ENCODE results near the gene WT1.
"Not testable (repeated sequence)": the region's sequence is repeated elsewhere in the genome, so short reads cannot be mapped to it uniquely, and the experiment has no call there.

The WT1 gene

DNA sequence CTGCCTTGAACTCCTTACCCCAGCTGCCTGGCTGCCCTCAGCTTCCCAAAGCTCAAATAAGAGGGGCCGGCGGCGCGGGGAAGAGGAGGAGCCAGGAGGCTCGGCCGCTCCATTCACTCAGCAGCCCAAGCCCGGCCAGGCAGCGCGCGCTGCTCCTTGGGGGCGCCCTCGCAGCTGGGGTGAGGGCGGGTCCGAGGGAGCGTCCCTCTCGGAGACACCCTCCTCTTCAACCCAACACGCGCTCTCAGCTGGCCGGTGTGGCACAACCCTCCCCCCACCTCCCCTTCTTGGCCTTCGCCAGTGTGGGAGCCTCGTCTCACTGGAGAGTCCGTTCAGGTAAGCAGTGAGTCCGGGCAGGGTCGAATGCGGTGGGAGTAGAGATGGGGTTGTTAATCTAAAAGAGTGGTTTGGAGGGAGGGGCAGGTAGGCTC lies at the start of gene WT1:
Gene WT1, minus strand, starts transcription at position 29 of the 431 bp plus-strand sequence.
- Mint-ChIP-seq H3K4me3 (peak within 1 kb of the TSS; percentile 21), H3K36me3 (ENCODE audit: low read depth) (peaks cover 3% of the 10 kb centered on the region), H3K4me1 (ENCODE audit: low read depth) (peaks cover 16% of the 10 kb centered on the region), H3K9me3 (no peaks in the 10 kb centered on the region), H3K27ac (peak within 1 kb of the TSS; percentile 63), H3K27me3 (ENCODE audit: low read depth) (peaks cover 82% of the 10 kb centered on the region)

DNA sequence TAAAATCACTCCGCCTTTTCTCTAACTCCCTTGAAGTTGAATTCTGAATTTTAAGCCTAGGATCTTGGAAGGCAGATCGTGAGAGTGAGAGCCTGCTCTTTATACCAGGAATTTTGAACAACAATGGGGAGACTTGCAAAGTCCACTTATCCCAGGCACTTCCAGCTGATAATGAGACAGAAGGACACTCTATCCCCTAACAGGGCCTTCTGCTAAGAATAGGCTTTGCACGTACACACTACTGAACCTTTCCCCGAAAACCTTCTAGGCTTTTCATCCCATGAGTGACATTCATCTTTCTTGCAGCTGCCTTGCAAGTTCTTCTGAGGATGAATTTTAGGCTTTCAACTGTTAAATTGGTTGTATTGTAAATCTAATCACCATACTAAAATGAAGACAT lies 44.0 kb upstream of the WT1 start:
- no peak overlapping the region for H3K27ac Mint-ChIP-seq
- H3K27me3 Mint-ChIP-seq (ENCODE audit: low read depth): no peaks in the 10 kb centered on the region
- no peak overlapping the region for H3K4me3 Mint-ChIP-seq
- H3K4me1 Mint-ChIP-seq (ENCODE audit: low read depth): no peaks in the 10 kb centered on the region
- no peaks in the 10 kb centered on the region for H3K36me3 Mint-ChIP-seq (ENCODE audit: low read depth)
- no peaks in the 10 kb centered on the region for H3K9me3 Mint-ChIP-seq

DNA sequence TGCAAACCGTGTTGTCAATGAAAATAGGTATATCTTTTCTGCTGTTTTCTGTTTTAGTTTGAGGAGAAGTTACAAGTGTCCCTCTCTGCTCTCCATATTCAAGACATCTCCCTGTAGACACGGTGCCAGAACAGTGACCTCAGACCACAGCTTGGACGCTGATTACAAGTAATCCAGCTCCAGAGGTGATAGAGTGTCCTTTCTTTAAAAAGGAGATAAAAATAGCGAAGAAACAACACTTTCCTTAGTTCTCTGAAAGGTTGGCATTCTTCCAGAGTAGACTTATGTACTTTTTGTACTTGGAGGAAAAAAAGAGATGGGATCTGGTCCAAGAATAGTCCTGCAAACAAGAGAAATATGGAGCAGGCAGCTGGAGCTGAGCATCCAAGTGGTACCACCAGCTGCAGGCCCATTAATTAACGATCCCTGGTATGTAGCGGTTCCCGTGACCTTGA lies 43.0 kb upstream of the WT1 start:
- H3K27me3 Mint-ChIP-seq (ENCODE audit: low read depth): no peaks in the 10 kb centered on the region
- no peak overlapping the region for H3K27ac Mint-ChIP-seq
- no peaks in the 10 kb centered on the region for H3K9me3 Mint-ChIP-seq
- H3K4me3 Mint-ChIP-seq: no peak overlapping the region
- H3K4me1 Mint-ChIP-seq (ENCODE audit: low read depth): no peaks in the 10 kb centered on the region
- H3K36me3 Mint-ChIP-seq (ENCODE audit: low read depth): no peaks in the 10 kb centered on the region

DNA sequence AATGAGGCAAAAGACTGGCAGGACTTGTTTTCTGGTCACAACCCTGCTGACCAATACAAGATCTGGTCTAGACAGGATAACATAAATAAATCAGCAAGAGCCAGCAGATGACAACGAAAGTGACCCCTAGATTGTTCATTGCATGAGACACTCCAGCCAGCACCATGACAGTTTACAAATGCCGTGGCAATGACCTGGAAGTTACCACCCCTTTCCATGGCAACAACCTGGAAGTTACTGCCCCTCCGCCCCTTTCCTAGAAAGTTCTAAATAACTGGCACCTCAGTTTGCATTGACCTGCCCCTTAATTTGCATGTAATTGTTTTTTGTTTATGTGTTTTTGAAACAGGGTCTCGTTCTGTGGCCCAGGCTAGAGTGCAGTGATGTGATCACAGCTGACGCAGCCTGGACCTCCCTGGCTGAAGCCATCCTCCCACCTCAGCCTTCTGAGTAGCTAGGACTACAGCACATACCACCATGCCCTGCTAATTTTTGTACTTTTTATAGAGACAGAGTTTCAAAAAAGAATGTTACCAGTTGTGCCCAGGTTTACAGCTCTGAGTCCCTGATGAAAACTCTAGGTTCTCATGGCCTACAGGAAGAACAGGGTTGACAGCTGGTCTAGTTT lies 38.1 kb upstream of the WT1 start:
- H3K9me3 Mint-ChIP-seq: no peaks in the 10 kb centered on the region
- no peaks in the 10 kb centered on the region for H3K4me1 Mint-ChIP-seq (ENCODE audit: low read depth)
- H3K27ac Mint-ChIP-seq: no peak overlapping the region
- H3K36me3 Mint-ChIP-seq (ENCODE audit: low read depth): no peaks in the 10 kb centered on the region
- H3K27me3 Mint-ChIP-seq (ENCODE audit: low read depth): peaks cover 3% of the 10 kb centered on the region
- no peak overlapping the region for H3K4me3 Mint-ChIP-seq

DNA sequence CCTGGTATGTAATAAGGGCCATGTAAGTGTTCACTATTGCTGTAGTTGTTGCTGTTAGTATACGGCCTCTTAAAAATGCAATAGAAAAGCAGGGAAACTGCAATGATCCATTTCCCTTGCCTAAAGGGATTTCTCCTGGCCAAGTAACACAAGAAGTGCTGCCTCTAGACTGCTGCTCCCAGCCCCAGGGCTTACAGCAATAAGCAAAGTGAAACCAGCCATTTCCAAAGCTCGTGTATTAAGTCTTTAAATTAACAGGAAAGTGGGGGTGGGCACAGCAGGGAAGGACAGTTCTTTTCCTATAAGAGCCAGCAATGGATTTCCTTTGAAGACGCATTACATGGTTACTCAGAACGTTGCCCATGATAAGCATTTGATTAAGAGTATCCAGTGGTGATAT lies 36.9 kb upstream of the WT1 start:
- Mint-ChIP-seq H3K27ac (no peak overlapping the region), H3K27me3 (ENCODE audit: low read depth) (peaks cover 3% of the 10 kb centered on the region)

DNA sequence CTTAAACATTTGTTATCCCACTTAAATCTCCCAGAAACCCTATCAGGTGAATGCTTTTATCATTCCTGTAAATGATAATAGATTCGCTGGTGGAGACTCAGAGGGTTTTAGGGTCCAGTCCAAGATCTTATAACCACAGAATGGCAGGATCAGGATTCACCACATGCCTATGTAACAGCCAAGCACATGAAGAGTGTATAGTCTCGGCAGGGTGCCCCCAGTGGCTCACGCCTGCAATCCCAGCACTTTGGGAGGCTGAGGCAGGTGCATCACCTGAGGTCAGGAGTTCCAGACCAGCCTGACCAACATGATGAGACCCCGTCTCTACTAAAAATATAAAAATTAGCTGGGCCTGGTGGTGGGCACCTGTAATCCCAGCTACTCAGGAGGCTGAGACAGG lies 36.2 kb upstream of the WT1 start:
- H3K4me1 Mint-ChIP-seq (ENCODE audit: low read depth); H3K36me3 Mint-ChIP-seq (ENCODE audit: low read depth); H3K27ac Mint-ChIP-seq; H3K4me3 Mint-ChIP-seq; H3K9me3 Mint-ChIP-seq; H3K27me3 Mint-ChIP-seq (ENCODE audit: low read depth): not testable (repeated sequence)

More for the DNA sequence above, 36.9 kb upstream of the WT1 start:
- Mint-ChIP-seq H3K36me3 (ENCODE audit: low read depth) (no peaks in the 10 kb centered on the region), H3K4me1 (ENCODE audit: low read depth) (no peaks in the 10 kb centered on the region), H3K9me3 (no peaks in the 10 kb centered on the region), H3K4me3 (no peak overlapping the region)

DNA sequence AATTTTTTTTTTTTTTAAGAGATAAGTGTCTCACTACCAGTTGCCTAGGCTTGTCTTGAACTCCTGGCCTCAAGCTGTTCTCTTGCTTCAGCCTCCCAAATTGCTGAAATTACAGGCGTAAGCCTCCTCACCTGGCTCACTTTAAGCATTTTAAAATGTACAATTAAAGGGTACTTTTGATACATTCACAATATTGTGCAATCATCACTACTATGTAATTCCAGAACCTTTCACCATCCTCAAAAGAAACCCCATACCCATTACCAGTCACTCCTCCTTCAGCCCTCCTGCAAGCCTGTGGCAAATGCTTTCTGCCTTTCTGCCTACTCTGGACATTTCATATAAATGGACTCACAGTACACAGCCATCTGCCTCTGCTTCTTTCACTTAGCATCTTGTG lies 34.5 kb upstream of the WT1 start:
- H3K27me3 Mint-ChIP-seq (ENCODE audit: low read depth): peaks cover 3% of the 10 kb centered on the region
- no peak overlapping the region for H3K27ac Mint-ChIP-seq
- H3K36me3 Mint-ChIP-seq (ENCODE audit: low read depth): no peaks in the 10 kb centered on the region
- no peaks in the 10 kb centered on the region for H3K4me1 Mint-ChIP-seq (ENCODE audit: low read depth)
- H3K9me3 Mint-ChIP-seq: no peaks in the 10 kb centered on the region
- no peak overlapping the region for H3K4me3 Mint-ChIP-seq

DNA sequence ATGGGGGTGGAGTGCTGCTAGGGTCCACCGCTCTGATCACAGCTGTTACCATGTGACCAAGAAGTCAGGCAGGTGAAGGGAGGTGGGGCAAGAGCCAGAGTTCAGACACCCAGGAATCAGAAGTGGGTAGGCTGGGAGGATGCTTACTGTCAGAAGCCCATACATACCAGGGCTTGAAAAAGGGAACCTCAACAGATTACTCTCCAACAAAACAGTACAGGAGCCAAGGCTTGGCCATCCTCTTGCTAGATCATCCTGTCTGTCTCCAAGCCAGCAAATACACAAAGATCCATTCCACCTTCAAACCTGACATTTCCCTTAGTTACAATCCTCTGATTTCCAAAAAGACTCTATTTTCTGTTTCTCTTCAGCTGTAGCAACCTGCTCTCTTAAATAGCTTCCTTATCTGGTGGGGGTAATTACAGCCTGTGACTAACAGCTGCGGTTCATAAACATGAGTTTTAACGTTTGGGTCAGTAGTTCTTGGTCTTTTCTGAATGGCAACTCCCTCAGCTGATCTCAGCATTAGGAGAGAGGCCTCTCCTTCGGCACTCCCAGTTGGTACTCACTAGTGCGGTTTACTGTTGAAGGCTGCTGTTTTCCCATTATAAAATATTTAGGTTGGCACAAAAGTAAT lies 31.1 kb upstream of the WT1 start:
- Mint-ChIP-seq H3K27ac (no peak overlapping the region), H3K36me3 (ENCODE audit: low read depth) (no peaks in the 10 kb centered on the region), H3K4me1 (ENCODE audit: low read depth) (no peaks in the 10 kb centered on the region), H3K9me3 (no peaks in the 10 kb centered on the region), H3K4me3 (no peak overlapping the region), H3K27me3 (ENCODE audit: low read depth) (peaks cover 3% of the 10 kb centered on the region)

DNA sequence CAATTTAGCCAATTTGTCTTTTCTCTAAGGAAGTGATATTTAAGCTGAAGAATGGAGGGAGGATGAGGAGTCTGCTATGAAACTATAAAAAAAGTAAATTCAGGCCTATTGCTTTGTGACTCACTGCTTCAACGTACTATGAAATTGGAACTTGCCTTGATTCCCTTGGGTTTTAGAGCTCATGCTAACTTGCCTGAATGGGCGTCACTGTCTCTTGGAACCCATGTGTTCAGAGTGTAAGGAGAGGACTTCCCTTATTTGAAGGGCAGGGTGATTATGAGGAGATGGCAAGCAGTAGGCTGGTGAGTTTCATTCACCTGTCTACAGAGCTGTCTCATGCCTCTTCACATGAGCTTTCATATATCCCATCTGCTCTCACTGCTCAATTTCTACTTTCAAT lies 28.7 kb upstream of the WT1 start:
- no peaks in the 10 kb centered on the region for H3K9me3 Mint-ChIP-seq
- no peak overlapping the region for H3K27ac Mint-ChIP-seq
- no peaks in the 10 kb centered on the region for H3K27me3 Mint-ChIP-seq (ENCODE audit: low read depth)
- H3K36me3 Mint-ChIP-seq (ENCODE audit: low read depth): no peaks in the 10 kb centered on the region
- no peak overlapping the region for H3K4me3 Mint-ChIP-seq
- H3K4me1 Mint-ChIP-seq (ENCODE audit: low read depth): no peaks in the 10 kb centered on the region

DNA sequence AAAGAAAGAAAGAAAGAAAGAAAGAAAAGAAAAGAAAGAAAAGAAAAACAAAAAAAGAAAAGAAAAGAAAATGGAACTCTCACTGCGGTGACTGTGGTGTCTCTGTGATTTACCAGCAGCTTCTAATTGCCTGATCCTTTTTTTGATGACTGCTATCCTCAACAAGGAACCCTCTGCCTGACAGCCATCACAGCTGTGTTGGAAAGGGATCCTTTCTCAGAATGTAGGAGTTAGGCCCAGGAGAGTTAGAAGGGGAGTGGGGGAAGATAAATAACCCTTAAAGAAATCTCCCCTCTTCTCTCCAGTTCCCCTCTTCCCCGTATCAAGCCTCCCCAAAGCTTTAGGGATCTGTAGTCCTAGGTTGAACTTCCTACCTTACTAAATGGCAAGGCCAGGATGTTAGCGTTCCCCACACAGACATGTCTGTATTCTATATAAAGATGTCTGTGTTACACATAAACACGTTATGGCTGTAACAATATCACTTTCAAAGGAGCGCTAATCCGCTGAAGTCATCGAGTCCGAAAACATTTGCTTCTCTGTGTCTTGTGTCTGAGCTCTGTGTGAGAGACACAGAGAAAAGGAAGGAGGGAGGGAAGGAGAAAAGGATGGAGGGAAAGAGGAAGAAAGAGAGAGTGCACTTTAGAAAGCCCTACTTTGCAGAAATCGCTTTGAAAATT lies 26.8 kb upstream of the WT1 start:
- Mint-ChIP-seq H3K9me3 (no peaks in the 10 kb centered on the region), H3K27me3 (ENCODE audit: low read depth) (no peaks in the 10 kb centered on the region), H3K4me3 (no peak overlapping the region), H3K36me3 (ENCODE audit: low read depth) (no peaks in the 10 kb centered on the region), H3K4me1 (ENCODE audit: low read depth) (no peaks in the 10 kb centered on the region), H3K27ac (no peak overlapping the region)

DNA sequence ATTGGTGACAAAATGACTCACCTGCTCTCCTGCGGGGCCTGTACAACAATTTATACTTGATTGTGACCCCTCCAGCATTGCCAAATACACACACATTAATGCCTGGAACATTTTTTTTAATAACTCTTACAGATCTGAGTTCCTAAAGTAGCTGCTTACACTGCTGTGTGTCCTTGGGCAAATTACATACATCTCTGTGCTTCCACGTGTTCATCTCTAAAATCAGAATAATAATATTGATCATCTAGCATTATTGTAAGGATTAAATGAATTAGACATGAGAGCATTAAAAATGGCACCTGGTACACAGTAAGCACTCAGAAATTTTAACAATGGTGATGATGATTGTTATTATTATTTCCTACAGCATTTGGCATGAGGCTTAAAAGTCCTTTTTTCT lies 21.5 kb upstream of the WT1 start:
- H3K27me3 Mint-ChIP-seq (ENCODE audit: low read depth): no peaks in the 10 kb centered on the region
- H3K4me1 Mint-ChIP-seq (ENCODE audit: low read depth): no peaks in the 10 kb centered on the region
- H3K9me3 Mint-ChIP-seq: no peaks in the 10 kb centered on the region
- H3K36me3 Mint-ChIP-seq (ENCODE audit: low read depth): no peaks in the 10 kb centered on the region
- H3K27ac Mint-ChIP-seq: no peak overlapping the region
- H3K4me3 Mint-ChIP-seq: no peak overlapping the region

DNA sequence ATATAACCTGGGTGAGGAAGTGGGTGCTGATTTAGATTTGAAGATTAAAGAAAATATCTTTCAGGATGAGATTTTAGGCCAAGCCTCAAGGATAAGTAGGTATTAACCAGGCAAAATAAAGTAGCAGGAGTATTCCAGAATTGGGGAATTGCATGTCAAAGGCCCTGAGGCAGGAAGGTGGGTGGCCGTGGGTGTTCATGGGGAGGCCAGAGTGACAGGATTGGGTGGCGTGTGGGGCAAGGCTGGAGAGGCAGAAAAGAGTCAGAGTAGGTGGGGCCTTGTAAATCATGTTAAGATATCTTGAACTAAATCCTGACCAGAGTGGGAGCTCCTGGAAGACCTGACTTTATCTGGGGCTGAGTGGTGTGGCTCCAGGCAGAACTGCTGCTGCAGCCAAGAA lies 19.7 kb upstream of the WT1 start:
- Mint-ChIP-seq H3K36me3 (ENCODE audit: low read depth) (no peaks in the 10 kb centered on the region), H3K9me3 (no peaks in the 10 kb centered on the region), H3K4me1 (ENCODE audit: low read depth) (no peaks in the 10 kb centered on the region), H3K27ac (no peak overlapping the region), H3K27me3 (ENCODE audit: low read depth) (peaks cover 8% of the 10 kb centered on the region), H3K4me3 (no peak overlapping the region)

DNA sequence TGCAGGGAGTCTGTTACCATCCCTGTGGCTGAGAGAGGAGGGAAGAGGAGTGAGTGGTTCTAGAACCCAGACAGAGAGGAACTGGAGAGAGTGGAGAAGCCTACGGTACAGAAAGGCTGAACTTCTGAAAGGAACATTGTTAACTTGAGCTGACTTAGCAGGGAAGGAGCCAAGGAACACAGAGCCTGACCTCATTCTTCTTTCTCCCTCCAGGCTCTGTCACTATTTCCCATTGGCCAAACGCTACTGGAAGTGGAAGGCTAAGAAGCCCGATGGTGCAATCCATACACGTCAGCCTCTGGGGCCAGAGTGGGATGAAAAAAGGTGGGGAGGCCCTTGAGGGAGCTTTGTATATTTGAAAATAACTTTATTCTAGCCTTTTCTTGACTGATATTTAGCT lies 16.5 kb upstream of the WT1 start:
- no peaks in the 10 kb centered on the region for H3K4me1 Mint-ChIP-seq (ENCODE audit: low read depth)
- peaks cover 14% of the 10 kb centered on the region for H3K27me3 Mint-ChIP-seq (ENCODE audit: low read depth)
- H3K27ac Mint-ChIP-seq: no peak overlapping the region
- H3K36me3 Mint-ChIP-seq (ENCODE audit: low read depth): no peaks in the 10 kb centered on the region
- H3K4me3 Mint-ChIP-seq: no peak overlapping the region
- no peaks in the 10 kb centered on the region for H3K9me3 Mint-ChIP-seq

DNA sequence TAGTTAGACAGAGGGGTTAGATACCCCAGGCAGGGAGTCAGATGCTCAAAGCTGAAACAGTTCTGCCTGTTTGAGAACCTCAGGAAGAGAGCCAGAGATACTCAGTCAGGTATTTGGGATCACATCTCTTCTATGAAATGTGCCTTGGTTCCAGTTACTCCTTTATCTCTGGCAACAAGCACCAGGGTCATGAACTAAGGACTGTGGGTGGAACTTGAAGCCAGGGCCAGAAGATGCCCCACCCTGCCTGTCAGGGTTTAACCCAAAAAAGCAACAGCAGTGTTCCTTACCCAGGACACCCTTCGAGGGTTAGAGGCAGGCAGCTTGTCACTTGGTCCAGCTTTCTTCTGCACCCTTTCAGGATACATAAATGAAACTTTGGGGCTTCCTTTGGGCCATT lies 15.0 kb upstream of the WT1 start:
- Mint-ChIP-seq H3K4me1 (ENCODE audit: low read depth) (no peaks in the 10 kb centered on the region), H3K9me3 (no peaks in the 10 kb centered on the region), H3K27me3 (ENCODE audit: low read depth) (peaks cover 14% of the 10 kb centered on the region), H3K27ac (no peak overlapping the region), H3K4me3 (no peak overlapping the region), H3K36me3 (ENCODE audit: low read depth) (no peaks in the 10 kb centered on the region)

DNA sequence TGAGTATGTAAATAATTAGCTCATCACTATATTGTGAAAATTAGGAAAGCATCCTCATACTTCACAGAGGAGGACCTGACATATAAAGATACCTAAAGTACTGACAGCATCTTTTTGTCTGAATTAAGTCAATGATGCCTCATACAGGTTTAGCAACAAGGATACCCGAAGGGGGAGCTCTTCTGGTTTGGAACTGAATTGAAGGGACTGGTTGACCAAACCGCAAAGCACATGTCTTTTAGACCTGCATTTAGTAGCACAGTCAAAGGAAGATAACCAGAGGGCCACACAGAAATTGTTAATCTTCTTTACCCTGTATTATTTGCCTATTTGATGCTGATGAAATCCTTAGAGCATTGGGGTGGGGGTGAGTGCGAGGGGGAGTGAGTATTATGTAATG lies 12.9 kb upstream of the WT1 start:
- H3K27me3 Mint-ChIP-seq (ENCODE audit: low read depth): peaks cover 23% of the 10 kb centered on the region
- no peak overlapping the region for H3K27ac Mint-ChIP-seq
- no peaks in the 10 kb centered on the region for H3K9me3 Mint-ChIP-seq
- no peak overlapping the region for H3K4me3 Mint-ChIP-seq
- H3K4me1 Mint-ChIP-seq (ENCODE audit: low read depth): no peaks in the 10 kb centered on the region
- H3K36me3 Mint-ChIP-seq (ENCODE audit: low read depth): no peaks in the 10 kb centered on the region
